GM12864 (cell line): ENCODE data around the gene CLIC3.

Source experiments
- DNase-seq: peaks from one replicate; pipeline ENCODE4 v3.0.0-alpha.2; 2011; ENCODE audit warnings: low read depth
- H3K4me3 ChIP-seq: 2 replicates; pipeline ENCODE4 v1.5.1; 2011; ENCODE audit warnings: mild to moderate bottlenecking, low read depth, low read length, control low read depth
- CTCF ChIP-seq: IDR thresholded peaks from 2 replicates; pipeline ENCODE4 v1.5.1; 2011; ENCODE audit warnings: low read depth, mild to moderate bottlenecking, moderate library complexity, low read length, control low read depth, inconsistent platforms; ENCODE audit errors: missing control alignments

The CLIC3 gene

GRCh38 chr9:136978865-136979544 lies 17.4 kb downstream of the CLIC3 start:
- DNase-seq = no peak
- no peak overlapping the region for H3K4me3 ChIP-seq
- TF ChIP-seq CTCF = no peak

- DNase-seq = no peak
- no peak for TF ChIP-seq CTCF
- H3K4me3 ChIP-seq = no peak overlapping the region
Measured at GRCh38 chr9:136978073-136978864, 18.1 kb downstream of the CLIC3 start.

- DNase-seq = no peak
- no peak overlapping the region for H3K4me3 ChIP-seq
- TF ChIP-seq CTCF = no peak
Measured at GRCh38 chr9:136977649-136978072, 18.7 kb downstream of the CLIC3 start.

GRCh38 chr9:136977223-136977622 lies 19.1 kb downstream of the CLIC3 start, which contains the start of gene PTGDS:
TSS of gene PTGDS (plus strand) at chr9:136977504. CDS start at chr9:136977579, 75 bp downstream.
- DNase-seq = no peak
- no peak for TF ChIP-seq CTCF
- no peak within 1 kb of the TSS for H3K4me3 ChIP-seq

GRCh38 chr9:136975644-136976043 lies 20.7 kb downstream of the CLIC3 start:
- no peak for DNase-seq
- TF ChIP-seq CTCF = peak; percentile 24
- no peak overlapping the region for H3K4me3 ChIP-seq

GRCh38 chr9:136974817-136975535 lies 21.4 kb downstream of the CLIC3 start:
- TF ChIP-seq CTCF = no peak
- DNase-seq = no peak
- H3K4me3 ChIP-seq = no peak overlapping the region
